Adrenal gland (tissue), 5 donors: ENCODE results near the gene CDH2.

Experiments used
- CTCF ChIP-seq, 6 experiments: fragments of 450-650 bp in 4 of 6; fragments of 200-600 bp in 2 of 6; sonication (generic) in 1 of 6; IDR thresholded peaks; 1 replicate in 5 of 6; 2 replicates in 1 of 6; pipeline versions ENCODE4 v1.5.1 to v1.8.0; 2016 to 2021; ENCODE audit warnings: antibody characterized with exemption in 6 of 6, mild to moderate bottlenecking in 2 of 6, moderate library complexity in 1 of 6
- POLR2A ChIP-seq, 2 donors: fragments of 450-650 bp; IDR thresholded peaks; one replicate each; pipeline ENCODE4 v1.6.1; 2017; ENCODE audit warnings: antibody characterized with exemption in 2 of 2, mild to moderate bottlenecking in 2 of 2, moderate library complexity in 1 of 2
- donor health status: DM: no; HTN: no; CAD: no.

DNA sequence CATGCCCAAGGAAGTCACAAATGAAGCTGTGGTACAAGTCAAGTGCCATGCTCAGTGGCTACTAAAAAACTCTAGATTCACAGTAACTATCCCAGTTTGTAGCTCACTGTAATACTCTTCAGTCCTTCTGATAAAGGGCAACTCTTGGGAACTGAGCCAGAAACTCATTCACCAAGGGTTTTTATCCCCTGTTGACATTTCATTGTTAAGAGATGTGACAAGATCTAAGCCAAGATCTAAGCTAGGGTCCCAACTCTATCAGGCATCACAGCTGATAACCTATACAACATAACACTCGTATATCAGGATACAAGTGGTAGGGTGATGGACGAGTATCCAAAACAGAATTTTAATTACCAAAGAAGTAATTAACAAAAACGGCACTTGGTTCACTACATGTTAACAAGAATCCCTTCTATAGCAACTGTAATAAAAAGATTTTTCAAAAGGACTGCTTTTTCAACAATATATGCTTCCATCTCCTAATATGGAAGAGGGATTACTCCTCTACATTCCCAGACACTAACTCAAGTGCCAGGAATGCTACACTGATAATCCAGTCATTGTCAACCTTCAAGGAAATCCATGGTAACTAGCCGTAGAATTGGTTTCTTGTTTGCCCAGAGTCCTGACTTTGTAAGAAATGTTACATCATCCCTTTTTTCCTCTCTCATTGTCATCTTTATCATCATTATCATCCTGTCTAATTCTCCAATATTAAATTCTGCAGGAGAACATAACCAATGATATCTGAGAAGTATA lies 111.7 kb downstream of the CDH2 start:
- TF ChIP-seq CTCF (IDR thresholded peaks at IDR 0.05) (no peak), POLR2A (IDR thresholded peaks at IDR 0.05) (no peak)
